HEK293T (cell line): ENCODE results near the gene DSG1.

Source experiments
- CTCF ChIA-PET: fragments of 350-600 bp; formaldehyde crosslinking; extraction: SDS; loops from one replicate; lab custom pipeline; 2021; ENCODE audit warnings: antibody characterized with exemption, inconsistent platforms; lab: Yijun Ruan, JAX
- POLR2A ChIA-PET: fragments of 350-600 bp; formaldehyde crosslinking; extraction: SDS; loops from one replicate; lab custom pipeline; 2020; ENCODE audit warnings: antibody characterized with exemption, inconsistent platforms; lab: Yijun Ruan, JAX
- DNase-seq: peaks from one replicate; pipeline ENCODE4 v3.0.0; 2012; ENCODE audit warnings: mixed read lengths; ENCODE audit errors: extremely low spot score
- ARNT ChIP-seq: fragments of 450-650 bp; IDR thresholded peaks from 2 replicates; pipeline ENCODE4 v1.6.1; 2017; ENCODE audit warnings: mild to moderate bottlenecking
- BHLHE40 ChIP-seq: fragments of 450-650 bp; IDR thresholded peaks from 2 replicates; pipeline ENCODE4 v1.6.1; 2016; ENCODE audit warnings: mild to moderate bottlenecking, moderate library complexity, borderline replicate concordance
- CTBP1 ChIP-seq: fragments of 450-650 bp; IDR thresholded peaks from 2 replicates; pipeline ENCODE4 v1.6.1; 2016; ENCODE audit warnings: borderline replicate concordance
- ELF4 ChIP-seq: fragments of 450-650 bp; IDR thresholded peaks from 2 replicates; pipeline ENCODE4 v1.6.1; 2017; ENCODE audit warnings: antibody characterized with exemption
- FOXA1 ChIP-seq: fragments of 450-650 bp; IDR thresholded peaks from 2 replicates; pipeline ENCODE4 v1.6.1; 2016; ENCODE audit warnings: mild to moderate bottlenecking
- FOXK2 ChIP-seq: fragments of 450-650 bp; IDR thresholded peaks from 2 replicates; pipeline ENCODE4 v1.6.1; 2016; ENCODE audit warnings: mild to moderate bottlenecking
- FOXM1 ChIP-seq: fragments of 450-650 bp; IDR thresholded peaks from 2 replicates; pipeline ENCODE4 v1.6.1; 2017; ENCODE audit warnings: mild to moderate bottlenecking, borderline replicate concordance
- HDGF ChIP-seq: fragments of 450-650 bp; IDR thresholded peaks from 2 replicates; pipeline ENCODE4 v1.6.1; 2017; ENCODE audit warnings: antibody characterized with exemption, borderline replicate concordance
- L3MBTL2 ChIP-seq: fragments of 450-650 bp; conservative IDR thresholded peaks from 2 replicates; pipeline ENCODE4 v1.6.1; 2016; ENCODE audit warnings: mild to moderate bottlenecking
- LEF1 ChIP-seq: fragments of 450-650 bp; IDR thresholded peaks from 2 replicates; pipeline ENCODE4 v1.6.1; 2017; ENCODE audit warnings: mild to moderate bottlenecking, borderline replicate concordance
- NFRKB ChIP-seq: fragments of 450-650 bp; IDR thresholded peaks from 2 replicates; pipeline ENCODE4 v1.6.1; 2016; ENCODE audit warnings: mild to moderate bottlenecking, moderate library complexity
- PKNOX1 ChIP-seq: fragments of 450-650 bp; IDR thresholded peaks from 2 replicates; pipeline ENCODE4 v1.6.1; 2016
- SP1 ChIP-seq: fragments of 450-650 bp; IDR thresholded peaks from 2 replicates; pipeline ENCODE4 v1.6.1; 2017
- SUZ12 ChIP-seq: fragments of 450-650 bp; IDR thresholded peaks from 2 replicates; pipeline ENCODE4 v1.6.1; 2016; ENCODE audit warnings: mild to moderate bottlenecking
- TARDBP ChIP-seq: fragments of 450-650 bp; IDR thresholded peaks from 2 replicates; pipeline ENCODE4 v1.6.1; 2016
- ZNF384 ChIP-seq: fragments of 450-650 bp; IDR thresholded peaks from 2 replicates; pipeline ENCODE4 v1.6.1; 2016

Gene DSG1

GRCh38 chr18:31382107-31382506, 64.1 kb downstream of the DSG1 start:
- no peak for DNase-seq
- TF ChIP-seq FOXA1 (no peak), ELF4 (no peak), ARNT (no peak), L3MBTL2 (no peak)
- CTCF ChIA-PET, result no interaction called here
- POLR2A ChIA-PET, result no interaction called here

- TF ChIP-seq FOXK2, result no peak
- no peak for TF ChIP-seq NFRKB
- DNase-seq, result no peak
- ChIA-PET CTCF (interaction anchor here (0.7 kb wide), 1 partner anchor 38 kb away, joined by 3 read pairs; no protein-coding TSS in a partner anchor), POLR2A (no interaction called here)
These were observed 68.8 kb downstream of the DSG1 start for GRCh38 chr18:31386741-31387140.

- DNase-seq, result no peak
- ChIA-PET CTCF (no interaction called here), POLR2A (interaction anchor here (1.3 kb wide), 1 partner anchor 9 kb away, joined by 3 read pairs; no protein-coding TSS in a partner anchor)
- TF ChIP-seq L3MBTL2 (no peak), SUZ12 (no peak), SP1 (no peak), ZNF384 (no peak), FOXM1 (no peak), HDGF (no peak), LEF1 (no peak), BHLHE40 (no peak), TARDBP (no peak), FOXK2 (no peak), NFRKB (no peak), PKNOX1 (no peak)
These were observed 75.3 kb downstream of the DSG1 start for GRCh38 chr18:31393286-31393685.

- CTCF ChIA-PET, result no interaction called here
- POLR2A ChIA-PET, result no interaction called here
- DNase-seq, result no peak
- no peak for TF ChIP-seq ZNF384
- no peak for TF ChIP-seq FOXM1
- TF ChIP-seq TARDBP, result no peak
- TF ChIP-seq SP1, result no peak
- no peak for TF ChIP-seq SUZ12
- TF ChIP-seq L3MBTL2, result no peak
- TF ChIP-seq HDGF, result no peak
- no peak for TF ChIP-seq NFRKB
- no peak for TF ChIP-seq LEF1
- no peak for TF ChIP-seq BHLHE40
- no peak for TF ChIP-seq ARNT
- TF ChIP-seq PKNOX1, result no peak
- no peak for TF ChIP-seq ELF4
- TF ChIP-seq FOXA1, result no peak
- TF ChIP-seq FOXK2, result no peak
- TF ChIP-seq CTBP1, result no peak
These were observed 79.0 kb downstream of the DSG1 start for GRCh38 chr18:31396796-31397612.

GRCh38 chr18:31398191-31398590, 80.2 kb downstream of the DSG1 start:
- DNase-seq, result no peak
- POLR2A ChIA-PET, result no interaction called here
- TF ChIP-seq ARNT, result no peak
- no peak for TF ChIP-seq FOXM1
- TF ChIP-seq ELF4, result no peak
- no peak for TF ChIP-seq SUZ12
- TF ChIP-seq FOXK2, result no peak
- no peak for TF ChIP-seq CTBP1
- no peak for TF ChIP-seq HDGF
- TF ChIP-seq FOXA1, result no peak
- no peak for TF ChIP-seq SP1
- no peak for TF ChIP-seq PKNOX1
- TF ChIP-seq ZNF384, result no peak
- TF ChIP-seq BHLHE40, result no peak
- no peak for TF ChIP-seq NFRKB
- TF ChIP-seq LEF1, result no peak
- no peak for TF ChIP-seq TARDBP
- no peak for TF ChIP-seq L3MBTL2
- CTCF ChIA-PET, result no interaction called here

GRCh38 chr18:31399306-31400032, 81.5 kb downstream of the DSG1 start:
- ChIA-PET CTCF (no interaction called here), POLR2A (no interaction called here)
- TF ChIP-seq SUZ12, result no peak
- TF ChIP-seq CTBP1, result no peak
- no peak for TF ChIP-seq ZNF384
- no peak for TF ChIP-seq PKNOX1
- TF ChIP-seq FOXK2, result no peak
- no peak for TF ChIP-seq FOXA1
- DNase-seq, result no peak
